HepG2 (cell line): ENCODE measurements around the gene TCFL5. TPM values are rescaled to one million over a fixed set of nuclear protein-coding genes. Genes with fewer than 3 reads are reported as not detected.

Experiments
- BORCS8-MEF2B ChIP-seq: sonication (generic); formaldehyde crosslinking; IDR thresholded peaks from 2 replicates; pipeline ENCODE4 v1.8.0; 2022; ENCODE audit warnings: mild to moderate bottlenecking, missing genetic modification reagents
- CBFB ChIP-seq: sonication (generic); formaldehyde crosslinking; IDR thresholded peaks from 2 replicates; pipeline ENCODE4 v1.4.0; 2020; ENCODE audit warnings: missing genetic modification reagents
- CBX2 ChIP-seq, 2 experiments: fragments of 200-600 bp in 1 of 2; sonication (generic); formaldehyde crosslinking in 1 of 2; IDR thresholded peaks; 2 replicates each; pipeline versions ENCODE4 v1.7.0 to v1.8.1; 2018 to 2022; ENCODE audit warnings: low read depth in 2 of 2, low read length in 1 of 2, mild to moderate bottlenecking in 1 of 2, missing genetic modification reagents in 1 of 2
- CREB1 ChIP-seq, 2 experiments: fragments of 450-650 bp in 1 of 2; IDR thresholded peaks; 2 replicates each; pipeline ENCODE4 v1.6.1; 2016 to 2017; ENCODE audit warnings: control low read depth in 1 of 2, mild to moderate bottlenecking in 1 of 2, missing compliant biosample characterization in 1 of 2, missing genetic modification characterization in 1 of 2
- FOSL1 ChIP-seq: sonication (generic); formaldehyde crosslinking; IDR thresholded peaks from 2 replicates; pipeline ENCODE4 v1.9.0; 2021; ENCODE audit warnings: missing genetic modification reagents, borderline replicate concordance
- FOXO1 ChIP-seq: sonication (generic); formaldehyde crosslinking; IDR thresholded peaks from 2 replicates; pipeline ENCODE4 v1.4.0; 2020; ENCODE audit warnings: missing genetic modification reagents
- GABPB1 ChIP-seq: IDR thresholded peaks from 2 replicates; pipeline ENCODE4 v1.6.1; 2016; ENCODE audit warnings: mild to moderate bottlenecking, missing genetic modification reagents, moderate library complexity, missing compliant biosample characterization
- HMG20B ChIP-seq: conservative IDR thresholded peaks from 2 replicates; pipeline ENCODE4 v1.6.1; 2016; ENCODE audit warnings: missing genetic modification reagents, missing compliant biosample characterization
- JUNB ChIP-seq: sonication (generic); formaldehyde crosslinking; IDR thresholded peaks from 2 replicates; pipeline ENCODE4 v1.8.0; 2022; ENCODE audit warnings: missing genetic modification reagents, mild to moderate bottlenecking, borderline replicate concordance
- JUND ChIP-seq: sonication (generic); formaldehyde crosslinking; IDR thresholded peaks from 2 replicates; pipeline ENCODE4 v1.8.0; 2022; ENCODE audit warnings: mild to moderate bottlenecking, missing genetic modification reagents
- KDM1A ChIP-seq: IDR thresholded peaks from 2 replicates; pipeline ENCODE4 v1.6.1; 2016; ENCODE audit warnings: missing compliant biosample characterization
- KMT2A ChIP-seq: sonication (generic); formaldehyde crosslinking; IDR thresholded peaks from 2 replicates; pipeline ENCODE4 v1.4.0; 2020; ENCODE audit warnings: missing genetic modification reagents
- MYC ChIP-seq: sonication (generic); formaldehyde crosslinking; IDR thresholded peaks from 2 replicates; pipeline ENCODE4 v1.9.0; 2021; ENCODE audit warnings: missing genetic modification reagents, borderline replicate concordance
- PAWR ChIP-seq: sonication (generic); formaldehyde crosslinking; IDR thresholded peaks from 2 replicates; pipeline ENCODE4 v1.4.0; 2020; ENCODE audit warnings: missing genetic modification reagents, mild to moderate bottlenecking, borderline replicate concordance
- POLR2AphosphoS5 ChIP-seq: IDR thresholded peaks from 2 replicates; pipeline ENCODE4 v1.6.1; 2012; ENCODE audit warnings: low read depth, low read length
- PTBP1 ChIP-seq: fragments of 200-400 bp; formaldehyde crosslinking; IDR thresholded peaks from 2 replicates; pipeline ENCODE4 v1.6.1; 2018; ENCODE audit warnings: low read length, low read depth; ENCODE audit not compliant: poor library complexity, severe bottlenecking
- RBFOX2 ChIP-seq: fragments of 200-400 bp; formaldehyde crosslinking; IDR thresholded peaks from 2 replicates; pipeline ENCODE4 v1.6.1; 2017; ENCODE audit warnings: low read depth, mild to moderate bottlenecking, low read length
- REPIN1 ChIP-seq: sonication (generic); formaldehyde crosslinking; IDR thresholded peaks from 2 replicates; pipeline ENCODE4 v1.8.0; 2022; ENCODE audit warnings: missing genetic modification reagents, low read depth, mild to moderate bottlenecking, borderline replicate concordance
- SAP130 ChIP-seq: IDR thresholded peaks from 2 replicates; pipeline ENCODE4 v1.6.1; 2016; ENCODE audit warnings: low read depth
- SMARCC2 ChIP-seq: fragments of 450-650 bp; IDR thresholded peaks from 2 replicates; pipeline ENCODE4 v1.6.1; 2017; ENCODE audit warnings: antibody characterized with exemption, mild to moderate bottlenecking
- TP53 ChIP-seq: sonication (generic); formaldehyde crosslinking; conservative IDR thresholded peaks from 2 replicates; pipeline ENCODE4 v1.4.0; 2020; ENCODE audit warnings: missing genetic modification reagents
- ZBTB25 ChIP-seq: IDR thresholded peaks from 2 replicates; pipeline ENCODE4 v1.6.1; 2018; ENCODE audit warnings: missing genetic modification reagents
- ZBTB7B ChIP-seq: sonication (generic); formaldehyde crosslinking; IDR thresholded peaks from 2 replicates; pipeline ENCODE4 v1.4.0; 2020; ENCODE audit warnings: missing genetic modification reagents
- ZFX ChIP-seq: sonication (generic); formaldehyde crosslinking; IDR thresholded peaks from 2 replicates; pipeline ENCODE4 v1.4.0; 2020; ENCODE audit warnings: mild to moderate bottlenecking, low read depth, missing genetic modification reagents, moderate library complexity
- ZMYM2 ChIP-seq: sonication (generic); formaldehyde crosslinking; IDR thresholded peaks from 2 replicates; pipeline ENCODE4 v1.8.0; 2022; ENCODE audit warnings: mild to moderate bottlenecking, missing genetic modification reagents
- ZNF180 ChIP-seq: sonication (generic); formaldehyde crosslinking; IDR thresholded peaks from 2 replicates; pipeline ENCODE4 v1.4.0; 2020; ENCODE audit warnings: low read depth, missing genetic modification reagents, borderline replicate concordance
- ZNF576 ChIP-seq: sonication (generic); formaldehyde crosslinking; IDR thresholded peaks from 2 replicates; pipeline ENCODE4 v1.4.0; 2020; ENCODE audit warnings: mild to moderate bottlenecking, missing genetic modification reagents
- ZNF577 ChIP-seq: sonication (generic); formaldehyde crosslinking; IDR thresholded peaks from 2 replicates; pipeline ENCODE4 v1.4.0; 2020; ENCODE audit warnings: mild to moderate bottlenecking, low read depth, missing genetic modification reagents, borderline replicate concordance
- ZNF652 ChIP-seq: IDR thresholded peaks from 2 replicates; pipeline ENCODE4 v1.6.1; 2016; ENCODE audit warnings: low read depth, borderline replicate concordance
- ZNF773 ChIP-seq: sonication (generic); formaldehyde crosslinking; IDR thresholded peaks from 2 replicates; pipeline ENCODE4 v1.4.0; 2020; ENCODE audit warnings: missing genetic modification reagents, borderline replicate concordance
- ZNF878 ChIP-seq: sonication (generic); formaldehyde crosslinking; IDR thresholded peaks from 2 replicates; pipeline ENCODE4 v1.8.1; 2023; ENCODE audit warnings: mild to moderate bottlenecking, missing genetic modification reagents, moderate library complexity
- polyA plus RNA-seq, 8 experiments: library from polyadenylated mRNA; depleted of rRNA in 3 of 8; stranded (reverse) in 7 of 8; unstranded in 1 of 8; fragments of >200 nt; fragmentation: Illumina TruSeq in 4 of 8; extraction: Trizol in 4 of 8; gene quantifications; 2 replicates each; pipeline versions ENCODE4 v1.2.1 to v1.2.3, GENCODE V29; 2011 to 2016; ENCODE audit warnings: low read depth in 4 of 8, missing spikeins in 1 of 8, mixed read lengths in 1 of 8; ENCODE audit not compliant: insufficient read depth in 1 of 8
- total RNA-seq, 5 experiments: library from RNA; depleted of rRNA; stranded (reverse); fragments of >200 nt; fragmentation: Illumina TruSeq; extraction: Trizol; gene quantifications; 2 replicates each; pipeline ENCODE4 v1.2.3, GENCODE V29; 2016; ENCODE audit warnings: low read depth in 1 of 5

Gene TCFL5
- total and polyA plus RNA-seq, 2 of the 13 experiments (the other 11 are each of a cell fraction or from before 2014, with no cell fraction given): 14.8 to 20.0 TPM

GRCh38 chr20:62822788-62823651, 38.6 kb downstream of the TCFL5 start (continued):
- TF ChIP-seq TP53 (CRISPR knock-in tag) (peak; percentile 62; the same call in 1 of the 2 replicates), POLR2AphosphoS5 (no peak), ZNF652 (no peak), JUND (peak; percentile 71; the same call in 1 of the 2 replicates), ZBTB25 (CRISPR knock-in tag) (peak; percentile 92; the same call in 1 of the 2 replicates), MYC (CRISPR knock-in tag) (no peak; the same call in 1 of the 2 replicates), RBFOX2 (no peak; the same call in 1 of the 2 replicates), CBX2 (IDR thresholded peaks at IDR 0.05; ENCODE audit: low read depth, low read length) (no peak), CBX2 (CRISPR knock-in tag; IDR thresholded peaks at IDR 0.05; ENCODE audit: low read depth) (peak; percentile 76; the same call in 1 of the 2 replicates), ZNF773 (CRISPR knock-in tag) (0 out of 2 replicates have a peak, but pooled peaks have one; percentile 33), ZFX (CRISPR knock-in tag) (peak; percentile 88), PAWR (CRISPR knock-in tag) (0 out of 2 replicates have a peak, but pooled peaks have one; percentile 52), GABPB1 (CRISPR knock-in tag) (peak; percentile 47; the same call in 1 of the 2 replicates), KMT2A (CRISPR knock-in tag) (peak; percentile 59; the same call in 1 of the 2 replicates), BORCS8-MEF2B (CRISPR knock-in tag) (peak; percentile 76), KDM1A (CRISPR knock-in tag) (peak; percentile 96), ZNF577 (CRISPR knock-in tag) (no peak), CBFB (CRISPR knock-in tag) (peak; percentile 77; the same call in 1 of the 2 replicates), ZNF576 (CRISPR knock-in tag) (no peak), PTBP1 (peak; percentile 77), ZMYM2 (CRISPR knock-in tag) (peak; percentile 100), FOXO1 (peak; percentile 95), SAP130 (peak; percentile 97), SMARCC2 (no peak), ZNF180 (CRISPR knock-in tag) (peak; percentile 69; the same call in 1 of the 2 replicates), CREB1 (IDR thresholded peaks at IDR 0.05) (peak; percentile 89), CREB1 (CRISPR knock-in tag; IDR thresholded peaks at IDR 0.05) (no peak), JUNB (CRISPR knock-in tag) (no peak), ZNF878 (no peak), REPIN1 (CRISPR knock-in tag) (peak; percentile 81), ZBTB7B (CRISPR knock-in tag) (peak; percentile 97), FOSL1 (no peak), HMG20B (peak; percentile 85)
